ENCODE measurements around the gene EXOC2.

The EXOC2 gene

GRCh38 chr6:447381-448165 lies 245.4 kb downstream of the EXOC2 start:
- TF ChIP-seq CTCF (IDR thresholded peaks at IDR 0.05; ENCODE audit: low read depth, low read length), result no peak

GRCh38 chr6:446418-447366 lies 246.2 kb downstream of the EXOC2 start:
- no peak for TF ChIP-seq CTCF (IDR thresholded peaks at IDR 0.05; ENCODE audit: low read depth, low read length)

More at GRCh38 chr6:447381-448165, 245.4 kb downstream of the EXOC2 start:
- no peak overlapping the region for H3K4me3 ChIP-seq (ENCODE audit: low read depth, low read length)

GRCh38 chr6:445571-446417 lies 247.1 kb downstream of the EXOC2 start:
- no peak for TF ChIP-seq CTCF (IDR thresholded peaks at IDR 0.05; ENCODE audit: low read depth, low read length)
- no peak overlapping the region for H3K4me3 ChIP-seq (ENCODE audit: low read depth, low read length)

More at GRCh38 chr6:446418-447366, 246.2 kb downstream of the EXOC2 start:
- no peak overlapping the region for H3K4me3 ChIP-seq (ENCODE audit: low read depth, low read length)

- H3K4me3 ChIP-seq (ENCODE audit: low read depth, low read length), result no peak overlapping the region
- TF ChIP-seq CTCF (IDR thresholded peaks at IDR 0.05; ENCODE audit: low read depth, low read length), result no peak
Observed at GRCh38 chr6:444653-445275, 248.2 kb downstream of the EXOC2 start.

- TF ChIP-seq CTCF (IDR thresholded peaks at IDR 0.05; ENCODE audit: low read depth, low read length), result no peak
- no peak overlapping the region for H3K4me3 ChIP-seq (ENCODE audit: low read depth, low read length)
Observed at GRCh38 chr6:443621-444159, 249.2 kb downstream of the EXOC2 start.

DNA sequence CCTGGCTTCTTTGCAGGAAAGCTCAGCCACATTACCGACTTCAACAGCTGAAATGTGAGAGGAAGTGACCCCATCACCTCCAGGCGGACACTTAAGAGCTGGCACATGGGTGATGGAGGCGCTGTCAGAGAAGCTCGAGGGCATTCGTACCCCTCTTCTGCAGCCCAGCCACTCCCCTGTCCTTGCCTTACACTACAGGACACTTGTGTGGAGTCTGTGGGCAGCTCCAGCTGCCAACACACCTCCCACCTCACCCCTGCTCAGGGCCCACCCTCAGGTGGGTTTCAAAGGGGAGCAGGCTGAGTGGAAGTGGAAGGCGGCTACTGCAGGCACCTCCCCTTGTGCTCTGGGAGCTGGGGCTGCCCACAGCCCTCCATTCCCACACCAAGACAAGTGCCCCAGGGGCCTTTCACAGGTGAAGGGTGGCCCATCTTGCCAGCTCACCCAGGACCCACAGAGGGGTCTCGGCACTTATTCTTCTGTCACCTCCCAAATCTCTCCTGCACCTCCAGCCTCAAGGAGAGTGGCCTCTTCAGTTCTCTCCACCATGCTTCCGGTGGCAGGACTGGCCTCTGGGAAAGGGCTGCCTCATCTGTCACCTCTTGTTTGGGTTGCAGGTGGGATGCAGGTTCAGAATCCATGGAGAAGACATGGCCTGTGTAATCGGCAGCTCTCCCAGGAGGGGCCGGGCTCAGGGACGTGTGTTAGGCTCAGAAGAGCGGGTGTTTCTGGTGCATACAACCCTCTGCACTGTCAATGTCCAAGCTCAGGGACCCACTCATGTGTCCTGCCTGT lies 251.6 kb downstream of the EXOC2 start:
- TF ChIP-seq CTCF (IDR thresholded peaks at IDR 0.05; ENCODE audit: low read depth, low read length), result no peak

More for the DNA sequence above, 251.6 kb downstream of the EXOC2 start:
- H3K4me3 ChIP-seq (ENCODE audit: low read depth, low read length), result no peak overlapping the region

All from WI38 (cell line).